Suprapubic skin (tissue), 3 donors: ENCODE measurements around the gene PTPRD.

ENCODE experiments used
- EP300 ChIP-seq: sonication (generic); formaldehyde crosslinking; IDR thresholded peaks from one replicate; pipeline ENCODE4 v1.6.1; 2017; ENCODE audit warnings: antibody characterized with exemption
- POLR2A ChIP-seq, 2 donors: fragments of 450-650 bp; IDR thresholded peaks; one replicate each; pipeline ENCODE4 v1.6.1; 2017; ENCODE audit warnings: antibody characterized with exemption in 2 of 2, mild to moderate bottlenecking in 2 of 2, moderate library complexity in 2 of 2
- TF ChIP-seq, protein P1 (sequence below), 2 donors: fragments of 200-600 bp in 1 of 2; fragments of 450-650 bp in 1 of 2; sonication (generic) in 1 of 2; IDR thresholded peaks; one replicate each; pipeline ENCODE4 v1.5.1; 2016 to 2019; ENCODE audit warnings: antibody characterized with exemption in 2 of 2, mild to moderate bottlenecking in 1 of 2, moderate library complexity in 1 of 2

DNA sequence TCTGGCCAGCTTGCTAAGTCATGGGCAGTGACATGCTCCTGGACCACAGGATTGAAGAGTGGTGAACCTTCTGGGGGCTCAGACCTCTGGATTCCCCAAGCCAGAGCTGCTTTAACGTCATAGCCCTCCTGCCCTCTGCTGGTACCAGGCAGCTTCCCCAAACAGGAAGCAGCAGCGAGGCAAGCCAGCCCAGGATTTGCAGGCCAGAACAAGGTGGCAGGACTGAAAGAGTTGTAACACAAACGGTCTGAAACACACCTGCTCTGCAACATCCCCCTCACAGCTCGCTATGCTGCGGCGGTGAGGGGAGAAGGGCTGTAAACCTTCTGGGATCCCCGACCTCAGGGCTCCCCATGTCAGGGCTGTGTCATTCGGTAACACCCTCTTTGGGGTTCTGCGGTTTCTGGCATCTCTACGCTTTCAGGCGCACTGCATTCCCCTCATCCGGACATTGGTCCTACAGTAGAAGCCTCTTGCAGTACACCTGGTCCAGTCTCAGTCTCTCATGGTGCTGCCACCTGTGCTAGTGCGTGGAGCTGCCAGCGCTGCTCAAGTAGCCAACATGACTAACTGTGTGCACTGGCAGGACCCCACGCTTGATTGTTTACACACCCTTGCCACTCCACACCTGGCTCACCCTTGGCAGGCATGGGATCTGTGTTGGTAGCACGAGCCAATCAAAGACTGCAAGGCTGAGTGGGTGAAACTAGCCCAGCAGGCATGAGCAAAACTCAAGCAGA, 893.3 kb downstream of the PTPRD start:
- TF ChIP-seq, protein P1, sequence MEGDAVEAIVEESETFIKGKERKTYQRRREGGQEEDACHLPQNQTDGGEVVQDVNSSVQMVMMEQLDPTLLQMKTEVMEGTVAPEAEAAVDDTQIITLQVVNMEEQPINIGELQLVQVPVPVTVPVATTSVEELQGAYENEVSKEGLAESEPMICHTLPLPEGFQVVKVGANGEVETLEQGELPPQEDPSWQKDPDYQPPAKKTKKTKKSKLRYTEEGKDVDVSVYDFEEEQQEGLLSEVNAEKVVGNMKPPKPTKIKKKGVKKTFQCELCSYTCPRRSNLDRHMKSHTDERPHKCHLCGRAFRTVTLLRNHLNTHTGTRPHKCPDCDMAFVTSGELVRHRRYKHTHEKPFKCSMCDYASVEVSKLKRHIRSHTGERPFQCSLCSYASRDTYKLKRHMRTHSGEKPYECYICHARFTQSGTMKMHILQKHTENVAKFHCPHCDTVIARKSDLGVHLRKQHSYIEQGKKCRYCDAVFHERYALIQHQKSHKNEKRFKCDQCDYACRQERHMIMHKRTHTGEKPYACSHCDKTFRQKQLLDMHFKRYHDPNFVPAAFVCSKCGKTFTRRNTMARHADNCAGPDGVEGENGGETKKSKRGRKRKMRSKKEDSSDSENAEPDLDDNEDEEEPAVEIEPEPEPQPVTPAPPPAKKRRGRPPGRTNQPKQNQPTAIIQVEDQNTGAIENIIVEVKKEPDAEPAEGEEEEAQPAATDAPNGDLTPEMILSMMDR (IDR thresholded peaks at IDR 0.05): no peak
- no peak for TF ChIP-seq POLR2A (IDR thresholded peaks at IDR 0.05)
- no peak for TF ChIP-seq EP300
